GM18907 (cell line): ENCODE data around the gene TMEM190.
A peak's percentile ranks its signal among the peaks of the same experiment; 100 is the strongest.

Experiments used
- ATAC-seq: cut with Tn5 transposase; IDR thresholded peaks from one replicate; pipeline ENCODE4 v1.9.1; 2021; ENCODE audit warnings: mild to moderate bottlenecking, moderate library complexity; ENCODE audit not compliant: unreplicated experiment

Gene TMEM190

DNA sequence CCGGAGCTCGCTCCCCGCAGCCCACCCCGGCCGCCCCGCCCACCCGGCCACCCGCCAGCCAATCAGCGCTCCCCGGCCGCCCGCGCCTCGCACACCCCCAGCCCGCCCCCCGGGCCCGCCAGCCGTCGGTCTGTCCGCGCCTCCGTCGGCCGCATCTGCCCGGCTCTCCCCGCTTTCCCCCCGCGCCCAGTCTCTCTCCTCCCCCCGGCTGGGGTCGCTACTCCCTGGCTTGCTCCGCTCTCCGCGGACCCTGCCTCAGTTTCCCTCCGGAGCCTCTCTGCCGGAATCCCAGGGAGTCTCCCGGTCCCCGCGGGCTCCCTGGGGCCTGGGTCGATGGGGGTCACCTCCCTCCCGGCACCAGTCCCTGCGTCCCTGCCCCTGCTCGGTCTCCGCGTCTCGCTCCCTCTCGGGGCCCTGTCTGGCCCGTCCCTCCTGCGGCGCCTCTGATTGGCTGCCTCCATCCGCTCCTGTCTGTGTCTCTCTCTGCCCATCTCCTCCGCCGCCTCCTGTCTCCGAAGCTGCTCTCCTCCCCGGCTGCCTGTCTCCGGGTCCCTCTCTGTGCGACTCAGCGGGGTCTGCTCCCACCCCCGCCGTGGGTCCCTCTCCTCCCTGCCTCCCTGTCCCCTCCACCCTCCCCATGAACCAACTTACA lies 6.8 kb upstream of the TMEM190 start:
- no peak for ATAC-seq

DNA sequence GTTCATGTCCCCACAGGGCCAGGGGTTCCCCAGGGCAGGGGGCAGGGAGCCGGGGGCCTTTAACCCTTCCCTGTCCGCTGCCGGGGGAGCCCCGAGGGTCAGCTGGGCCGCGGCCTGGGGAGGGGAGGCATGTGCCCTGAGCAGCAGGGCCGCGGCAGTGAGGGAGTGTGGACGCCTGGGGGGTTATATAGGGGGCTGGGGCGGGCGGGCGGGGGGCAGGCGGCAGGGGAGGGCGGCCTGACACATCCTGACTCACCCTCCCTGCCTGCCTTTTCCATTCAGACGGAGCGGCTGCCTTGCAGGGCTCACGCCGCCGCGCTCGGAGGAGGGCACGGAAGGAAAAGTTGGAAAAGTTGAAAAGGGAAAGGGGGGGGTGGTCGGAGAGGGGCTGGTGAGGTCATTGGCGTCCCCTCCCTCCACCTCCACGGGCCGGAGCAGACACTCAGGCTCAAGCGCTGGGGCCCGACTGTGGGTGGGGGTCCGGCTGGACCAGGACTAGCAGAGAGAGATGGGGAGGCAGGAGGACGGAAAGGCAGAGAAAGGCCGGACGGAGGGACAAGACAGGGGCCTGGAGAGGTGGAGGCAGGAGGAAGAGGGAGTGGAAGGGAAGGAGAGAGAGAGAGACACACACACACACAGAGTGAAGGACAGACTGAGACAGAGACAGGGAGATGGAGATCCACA lies 6.2 kb upstream of the TMEM190 start, which contains the start of gene IL11:
Gene IL11, minus strand, starts transcription at position 159 of the 684 bp plus-strand sequence. Its CDS starts 153 bp downstream, at position 6.
- ATAC-seq: no peak

DNA sequence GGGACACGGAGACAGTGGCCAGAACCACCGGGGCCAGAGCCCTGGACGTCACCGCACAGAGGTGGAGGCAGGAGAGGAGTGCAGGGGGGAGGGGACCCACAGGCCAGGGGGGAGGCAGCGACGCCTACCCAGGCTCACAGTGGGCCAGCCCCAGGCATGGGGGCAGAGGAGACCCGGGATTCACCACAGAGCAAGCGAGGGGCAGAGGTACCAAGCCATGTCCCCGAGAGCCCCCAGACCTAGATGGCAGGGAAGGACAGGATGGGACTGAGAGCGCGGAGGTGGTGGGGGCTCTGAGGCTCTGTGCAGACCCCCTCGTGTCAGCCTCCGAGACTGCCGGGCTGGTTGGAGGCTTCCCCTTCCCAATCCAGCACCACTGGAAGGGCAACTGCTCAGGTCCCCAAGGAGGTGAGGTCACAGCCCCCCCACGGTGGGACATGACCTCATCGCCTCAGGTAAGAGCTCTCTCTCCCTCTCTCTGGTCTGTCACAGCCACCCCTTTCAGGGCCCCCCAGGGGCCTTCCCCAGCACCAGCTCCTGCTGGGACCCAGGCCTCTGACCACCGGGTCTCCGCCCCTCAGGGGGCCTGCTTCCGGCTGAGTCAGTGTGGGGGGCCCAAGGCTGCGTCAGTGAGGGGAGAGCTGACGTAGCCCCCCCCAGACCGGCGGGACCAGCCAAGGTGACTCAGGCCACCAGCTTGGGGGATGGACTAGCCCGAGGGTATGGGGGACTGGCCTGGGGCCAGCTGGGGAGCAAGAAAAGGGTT lies 4.1 kb upstream of the TMEM190 start:
- ATAC-seq: no peak

DNA sequence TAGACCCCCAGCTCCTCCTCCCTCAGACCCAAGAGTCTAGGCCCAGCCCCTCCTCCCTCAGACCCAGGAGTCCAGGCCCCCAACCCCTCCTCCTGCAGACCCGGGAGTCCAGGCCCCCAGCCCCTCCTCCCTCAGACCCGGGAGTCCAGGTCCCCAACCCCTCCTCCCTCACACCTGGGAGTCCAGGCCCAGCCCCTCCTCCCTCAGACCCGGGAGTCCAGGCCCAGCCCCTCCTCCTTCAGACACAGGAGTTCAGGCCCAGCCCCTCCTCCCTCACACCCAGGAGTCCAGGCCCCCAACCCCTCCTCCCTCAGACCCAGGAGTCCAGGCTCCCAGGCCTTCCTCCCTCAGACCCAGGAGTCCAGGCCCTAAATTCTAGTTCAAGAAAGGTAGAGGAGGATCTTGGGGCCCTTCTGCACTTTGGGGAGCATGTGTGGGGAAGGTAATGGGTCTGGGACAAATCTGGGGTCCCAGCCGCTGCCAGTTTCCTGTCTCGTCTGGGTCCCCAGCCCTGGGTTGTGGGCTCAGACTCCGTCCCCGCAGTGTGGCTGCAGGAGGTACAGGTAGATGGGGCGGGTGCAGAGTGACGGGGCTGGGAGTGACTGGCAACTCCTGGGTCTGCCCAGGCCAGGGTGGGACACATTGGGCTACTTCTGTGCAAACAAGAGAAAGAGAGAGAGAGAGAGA lies 3.2 kb upstream of the TMEM190 start:
- ATAC-seq: no peak

DNA sequence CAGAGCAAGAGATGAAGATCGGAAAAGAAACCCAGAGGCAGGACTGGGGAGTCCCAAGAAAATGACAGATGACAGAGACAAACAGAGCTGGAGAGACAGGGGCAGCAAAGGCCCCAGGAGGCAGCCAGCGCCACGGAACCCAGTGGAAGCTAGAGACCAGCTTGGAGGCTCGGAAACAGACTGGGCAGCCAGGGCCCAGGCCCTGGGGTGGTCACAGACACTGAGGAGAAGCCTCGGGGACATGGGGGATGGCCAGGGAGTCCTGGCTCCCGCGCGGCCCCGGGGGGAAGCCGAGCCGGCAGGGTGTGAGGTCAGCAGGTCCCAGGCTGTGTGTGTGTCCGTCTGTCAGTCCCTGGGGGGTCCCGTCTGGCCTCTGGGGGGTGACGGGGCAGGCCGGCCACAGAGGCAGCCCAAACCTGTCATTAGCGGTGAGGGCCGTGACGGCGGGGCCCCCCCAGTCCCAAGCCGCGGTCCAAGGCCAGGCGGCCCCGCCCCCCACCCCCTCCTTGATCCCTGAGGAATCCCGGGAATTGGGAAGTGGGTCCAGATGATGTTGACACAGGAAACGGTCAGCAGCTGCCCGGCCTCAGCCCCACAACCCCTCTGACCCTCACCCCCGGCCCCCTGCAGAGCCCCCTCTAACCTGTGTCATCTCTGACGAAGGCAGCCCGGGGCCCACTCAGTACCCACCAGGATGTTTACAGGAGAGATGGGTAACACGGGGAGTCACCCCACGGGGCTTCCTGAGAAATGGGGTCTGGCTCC lies 2.5 kb upstream of the TMEM190 start:
- no peak for ATAC-seq

DNA sequence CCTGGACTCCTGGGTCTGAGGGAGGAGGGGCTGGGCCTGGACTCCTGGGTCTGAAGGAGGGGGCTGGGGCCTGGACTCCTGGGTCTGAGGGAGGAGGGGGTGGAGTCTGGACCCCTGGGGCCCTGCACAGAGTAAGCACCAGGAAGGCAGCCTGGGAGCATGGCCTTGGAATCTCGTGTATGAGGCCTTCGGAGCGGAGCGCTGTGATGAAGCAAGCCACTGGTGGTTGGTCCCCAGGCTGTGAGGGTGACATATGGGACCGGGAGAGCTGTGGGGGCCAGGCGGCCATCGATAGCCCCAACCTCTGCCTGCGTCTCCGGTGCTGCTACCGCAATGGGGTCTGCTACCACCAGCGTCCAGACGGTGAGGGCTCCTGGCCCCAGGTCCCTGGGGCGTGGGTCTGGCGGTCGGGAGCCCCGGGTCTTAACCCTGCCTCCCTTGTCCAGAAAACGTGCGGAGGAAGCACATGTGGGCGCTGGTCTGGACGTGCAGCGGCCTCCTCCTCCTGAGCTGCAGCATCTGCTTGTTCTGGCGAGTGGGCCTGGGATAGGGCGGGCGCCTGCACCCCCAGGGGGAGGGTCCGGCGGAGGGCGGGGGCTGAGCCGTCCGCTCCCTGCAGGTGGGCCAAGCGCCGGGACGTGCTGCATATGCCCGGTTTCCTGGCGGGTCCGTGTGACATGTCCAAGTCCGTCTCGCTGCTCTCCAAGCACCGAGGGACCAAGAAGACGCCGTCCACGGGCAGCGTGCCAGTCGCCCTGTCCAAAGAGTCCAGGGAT lies 918 bp downstream of the TMEM190 start:
- ATAC-seq: no peak

DNA sequence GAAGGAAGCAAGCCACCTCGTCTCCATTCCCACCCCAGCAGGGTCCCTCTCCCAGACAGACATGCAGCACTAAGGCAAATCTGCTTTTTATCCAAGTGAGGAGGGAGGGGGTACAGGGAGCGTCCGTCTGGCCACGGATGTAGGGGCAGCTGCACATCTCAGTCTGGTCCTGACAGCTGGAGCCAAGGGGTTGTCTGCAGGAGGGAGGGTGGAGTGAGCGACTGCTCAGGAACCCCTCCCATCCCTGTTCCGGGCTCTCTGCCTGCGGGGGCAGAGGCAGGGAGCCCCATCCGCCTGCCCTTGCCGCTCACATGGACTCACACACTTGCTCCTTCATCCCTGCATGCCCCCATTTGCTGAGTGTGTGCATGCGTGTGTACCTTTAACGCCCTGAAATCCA lies 2.5 kb downstream of the TMEM190 start:
- ATAC-seq: no peak

DNA sequence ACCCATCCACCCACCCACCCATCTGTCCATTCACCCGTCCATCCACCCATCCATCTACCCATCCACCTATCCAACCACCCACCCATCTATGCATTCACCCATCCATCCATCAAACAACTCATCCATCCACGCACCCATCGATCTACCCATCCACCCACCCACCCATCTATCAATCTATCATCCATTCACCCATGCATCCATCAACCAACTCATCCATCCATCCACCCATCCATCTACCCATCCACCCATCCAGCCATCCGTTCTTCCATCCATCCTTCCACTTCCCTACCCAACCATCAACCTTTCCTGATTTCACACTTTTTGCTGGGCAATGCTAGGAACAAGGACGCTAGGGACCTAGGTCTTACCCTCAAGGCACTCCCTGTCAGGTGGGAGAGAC lies 5.4 kb downstream of the TMEM190 start:
- no peak for ATAC-seq

DNA sequence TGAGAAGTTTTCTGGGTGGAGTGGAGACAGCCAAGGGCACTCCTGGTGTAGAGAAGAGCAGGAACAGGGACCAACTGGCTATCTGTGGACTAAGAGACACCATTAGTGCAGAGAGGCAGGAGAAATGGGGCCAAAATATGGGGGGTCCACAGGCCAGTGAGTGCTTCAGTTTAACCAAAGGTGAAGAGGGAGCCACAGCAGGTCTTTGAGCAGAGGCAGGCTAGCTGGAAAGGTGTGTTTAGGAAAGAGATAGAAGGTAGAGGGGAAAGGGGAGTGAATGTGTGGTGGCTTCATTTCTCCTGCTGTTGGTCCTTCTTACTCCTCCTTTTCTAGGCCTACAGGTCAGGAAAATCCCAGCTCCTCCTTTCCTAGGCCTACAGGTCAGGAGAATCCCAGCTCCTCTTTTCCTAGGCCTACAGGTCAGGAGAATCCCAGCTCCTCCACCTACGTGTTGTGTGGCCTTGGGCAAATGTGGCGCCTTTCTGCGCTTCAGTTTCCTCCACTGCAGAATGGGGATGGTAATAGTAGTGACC lies 6.0 kb downstream of the TMEM190 start:
- ATAC-seq: no peak

DNA sequence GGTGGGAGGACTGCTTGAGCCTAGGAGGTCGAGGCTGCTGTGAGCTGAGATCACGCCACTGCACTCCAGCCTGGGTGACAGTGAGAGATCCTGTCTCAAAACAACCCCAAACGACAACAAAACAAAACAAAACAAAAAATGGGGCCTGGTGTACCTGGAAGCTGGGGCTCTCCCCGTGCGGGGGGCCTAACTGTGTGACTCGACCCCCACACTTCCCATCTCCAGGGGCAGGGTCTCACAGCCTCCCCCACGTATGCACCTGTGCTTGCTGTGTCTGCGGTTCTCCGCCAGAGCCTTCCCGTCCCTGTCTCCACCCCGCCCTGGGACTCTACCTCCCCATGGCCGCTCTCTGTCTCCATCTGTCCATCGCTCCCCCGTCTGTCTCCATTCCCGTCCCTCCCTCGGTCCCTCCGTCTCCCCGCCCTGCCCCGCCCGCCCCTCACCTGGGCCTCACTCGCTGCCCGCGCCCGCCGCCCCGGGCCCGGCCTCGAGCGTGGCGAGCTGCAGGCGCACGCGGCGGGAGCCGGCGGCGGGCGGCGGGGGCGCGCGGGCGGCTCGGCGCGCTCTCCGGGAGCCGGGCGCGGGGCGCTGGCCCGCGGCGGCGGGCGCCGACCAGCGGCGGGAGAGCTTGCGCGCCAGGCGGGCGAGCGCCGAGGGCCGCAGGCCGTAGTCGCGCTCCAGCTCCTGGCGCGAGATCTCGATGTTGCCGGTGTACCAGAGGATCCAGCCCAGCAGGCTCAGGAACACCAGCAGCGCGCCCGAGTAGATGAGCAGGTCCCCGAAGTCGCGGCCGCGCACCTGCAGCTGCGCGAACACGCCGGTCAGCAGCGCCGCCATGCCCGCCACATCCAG lies 6.9 kb downstream of the TMEM190 start:
- no peak for ATAC-seq

DNA sequence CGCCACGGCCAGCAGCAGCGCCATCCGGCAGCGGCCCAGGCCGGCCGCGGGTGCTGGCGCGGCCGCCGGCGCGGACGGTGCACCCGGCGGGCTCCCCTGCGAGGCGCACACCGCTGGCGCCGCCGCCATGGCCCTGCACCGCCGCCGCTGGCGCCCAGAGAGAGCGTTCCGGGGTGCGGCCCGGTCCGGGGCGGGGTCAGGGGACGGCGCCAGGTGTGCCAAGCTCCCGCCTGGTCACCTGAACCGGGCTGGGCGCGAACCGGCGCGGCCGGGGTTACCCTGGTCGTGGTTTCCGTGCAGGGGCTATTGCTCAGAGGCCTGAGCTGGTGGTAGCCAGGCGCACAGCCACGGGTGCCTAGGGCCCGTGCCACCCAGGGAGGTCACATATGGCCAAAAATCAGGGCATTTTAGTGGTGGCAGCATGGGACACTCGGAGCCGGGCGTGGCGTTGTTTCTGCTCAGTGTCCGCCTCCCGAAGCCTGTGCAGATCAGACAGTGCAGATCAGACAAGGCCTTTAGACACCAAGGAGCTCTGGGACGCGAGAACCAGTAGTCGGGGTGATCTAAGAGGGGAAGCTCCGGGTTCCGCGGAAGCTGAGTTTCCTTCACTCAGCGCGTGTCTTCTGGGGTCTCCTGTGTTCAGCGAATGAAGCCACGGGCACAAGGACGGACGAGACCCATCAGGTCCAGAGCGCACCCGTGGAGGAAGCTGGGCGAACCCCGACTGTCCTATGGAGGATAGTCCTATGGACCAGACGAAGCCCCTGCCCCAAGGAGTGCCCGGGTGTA lies 7.7 kb downstream of the TMEM190 start, which contains the start of gene TMEM238:
Gene TMEM238, minus strand, starts transcription at position 162 of the 789 bp plus-strand sequence. Its CDS starts 33 bp downstream, at position 129.
- no peak for ATAC-seq

DNA sequence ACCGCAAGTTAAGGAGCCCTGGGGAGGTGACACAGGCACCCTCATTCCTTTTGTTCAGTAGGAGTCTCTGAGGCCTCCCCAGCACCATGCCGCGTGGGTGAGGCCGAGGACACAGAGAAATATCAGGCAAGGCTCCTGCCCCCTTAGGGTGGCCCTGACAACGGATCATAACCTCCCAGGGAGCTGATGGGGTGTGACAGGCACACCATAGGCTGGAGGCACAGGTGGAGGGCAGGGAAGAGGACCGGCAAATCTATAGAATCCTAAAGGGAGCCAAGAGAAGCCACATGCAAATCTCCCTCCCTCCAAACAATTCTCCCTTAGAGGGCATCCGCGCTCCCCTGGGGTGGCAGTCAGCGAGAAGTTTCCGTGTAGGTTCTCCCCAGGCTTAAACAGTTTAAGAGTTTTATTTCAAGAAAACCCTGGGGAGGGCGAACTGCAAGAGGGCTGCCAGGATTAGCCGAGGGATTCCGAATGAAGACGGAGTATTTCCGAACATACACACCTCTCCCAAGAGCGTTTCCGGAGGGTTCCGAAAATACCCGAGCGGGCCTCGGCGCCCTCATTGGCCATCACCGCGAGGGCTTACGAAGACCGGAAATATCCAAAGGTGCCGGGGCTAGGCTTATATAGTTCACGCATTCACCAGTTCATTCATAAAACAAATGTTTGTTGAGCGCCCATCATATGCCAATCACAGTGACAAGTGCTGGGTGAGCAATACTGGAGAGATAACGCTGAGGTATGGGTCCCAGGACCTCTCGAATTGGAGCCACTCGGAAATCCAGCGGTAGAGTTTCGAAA lies 8.5 kb downstream of the TMEM190 start:
- peak; percentile 64 for ATAC-seq

DNA sequence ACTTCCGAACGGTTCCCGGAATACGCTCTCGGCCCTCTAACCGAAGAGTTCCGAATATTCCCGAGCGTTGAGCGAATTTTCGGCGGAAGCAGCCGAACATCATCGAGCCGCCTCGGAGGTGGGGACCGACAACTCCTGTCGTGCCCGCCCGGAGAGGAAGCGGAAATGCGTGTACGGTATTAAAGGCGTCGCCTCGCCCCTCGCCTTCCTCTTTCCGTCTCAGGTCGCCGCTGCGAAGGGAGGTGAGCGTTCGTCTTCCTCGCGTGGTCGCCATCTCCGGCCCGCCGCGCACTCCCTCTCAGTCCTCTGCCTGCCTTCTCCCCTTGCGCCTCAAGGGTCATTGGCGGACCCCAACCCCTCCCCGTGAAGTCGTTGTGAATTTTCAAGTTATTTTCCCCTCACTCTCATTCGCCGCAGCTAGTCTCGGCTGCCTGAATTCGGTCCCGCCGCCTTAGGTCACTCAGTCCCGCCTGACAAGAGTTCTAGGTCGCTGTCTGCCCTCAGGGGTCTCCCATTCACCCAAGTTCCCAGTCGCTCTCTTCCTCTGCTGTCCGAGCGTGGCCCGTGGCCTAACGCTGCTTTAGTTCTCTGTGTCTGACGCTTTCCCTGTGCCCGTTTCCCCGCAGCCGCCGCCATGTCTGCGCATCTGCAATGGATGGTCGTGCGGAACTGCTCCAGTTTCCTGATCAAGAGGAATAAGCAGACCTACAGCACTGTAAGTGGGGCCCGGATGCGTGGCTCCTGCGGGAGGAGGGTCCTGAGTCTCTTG lies 9.3 kb downstream of the TMEM190 start, which contains the start of gene RPL28:
Gene RPL28, plus strand, starts transcription at position 209 of the 769 bp plus-strand sequence. Its CDS starts 426 bp downstream, at position 635.
- ATAC-seq: peak; percentile 67

DNA sequence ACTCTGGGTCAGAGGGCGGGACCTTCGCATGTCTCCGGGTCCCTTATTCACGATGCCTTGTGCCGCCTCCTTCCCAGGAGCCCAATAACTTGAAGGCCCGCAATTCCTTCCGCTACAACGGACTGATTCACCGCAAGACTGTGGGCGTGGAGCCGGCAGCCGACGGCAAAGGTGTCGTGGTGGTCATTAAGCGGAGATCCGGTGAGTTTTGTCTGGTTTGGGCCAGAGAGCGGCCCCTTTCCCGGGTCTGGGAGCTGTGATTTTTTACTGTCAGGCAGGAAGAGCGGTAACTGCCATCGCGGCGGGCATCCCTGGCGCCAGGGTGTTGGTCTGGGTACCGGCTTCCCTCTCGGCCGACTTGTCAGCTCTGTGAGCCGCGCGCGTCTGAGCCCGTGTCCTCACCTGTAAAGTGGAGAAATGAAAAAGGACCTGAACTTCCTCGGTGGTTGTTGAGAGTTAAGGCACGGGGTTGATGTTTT lies 9.9 kb downstream of the TMEM190 start:
- ATAC-seq: no peak

DNA sequence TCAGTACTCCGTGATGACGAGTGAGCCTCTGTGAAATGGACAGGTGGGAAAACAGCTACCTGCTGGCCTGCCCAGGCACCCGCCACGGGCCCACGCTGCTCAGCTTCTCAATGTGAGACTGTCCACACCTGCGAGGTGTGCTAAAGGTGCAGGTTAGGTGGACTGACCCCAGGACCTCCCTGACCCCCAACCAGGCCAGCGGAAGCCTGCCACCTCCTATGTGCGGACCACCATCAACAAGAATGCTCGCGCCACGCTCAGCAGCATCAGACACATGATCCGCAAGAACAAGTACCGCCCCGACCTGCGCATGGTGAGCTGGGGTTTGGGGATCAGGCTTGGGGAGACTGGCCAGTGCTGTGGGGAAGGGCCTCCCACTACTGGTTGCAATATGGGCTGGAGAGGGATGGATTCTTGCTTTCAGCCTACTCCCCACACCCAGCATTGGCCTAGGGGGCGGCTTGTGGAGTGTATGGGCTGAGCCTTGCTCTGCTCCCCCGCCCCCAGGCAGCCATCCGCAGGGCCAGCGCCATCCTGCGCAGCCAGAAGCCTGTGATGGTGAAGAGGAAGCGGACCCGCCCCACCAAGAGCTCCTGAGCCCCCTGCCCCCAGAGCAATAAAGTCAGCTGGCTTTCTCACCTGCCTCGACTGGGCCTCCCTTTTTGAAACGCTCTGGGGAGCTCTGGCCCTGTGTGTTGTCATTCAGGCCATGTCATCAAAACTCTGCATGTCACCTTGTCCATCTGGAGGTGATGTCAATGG lies 11.3 kb downstream of the TMEM190 start:
- no peak for ATAC-seq
